IPS-11a (cell line): ENCODE data around the gene S1PR2.

Experiments used
- H3K4me3 ChIP-seq: one replicate; pipeline ENCODE4 v1.5.1; 2013; ENCODE audit warnings: low read depth, low read length, control low read depth

S1PR2 gene

DNA sequence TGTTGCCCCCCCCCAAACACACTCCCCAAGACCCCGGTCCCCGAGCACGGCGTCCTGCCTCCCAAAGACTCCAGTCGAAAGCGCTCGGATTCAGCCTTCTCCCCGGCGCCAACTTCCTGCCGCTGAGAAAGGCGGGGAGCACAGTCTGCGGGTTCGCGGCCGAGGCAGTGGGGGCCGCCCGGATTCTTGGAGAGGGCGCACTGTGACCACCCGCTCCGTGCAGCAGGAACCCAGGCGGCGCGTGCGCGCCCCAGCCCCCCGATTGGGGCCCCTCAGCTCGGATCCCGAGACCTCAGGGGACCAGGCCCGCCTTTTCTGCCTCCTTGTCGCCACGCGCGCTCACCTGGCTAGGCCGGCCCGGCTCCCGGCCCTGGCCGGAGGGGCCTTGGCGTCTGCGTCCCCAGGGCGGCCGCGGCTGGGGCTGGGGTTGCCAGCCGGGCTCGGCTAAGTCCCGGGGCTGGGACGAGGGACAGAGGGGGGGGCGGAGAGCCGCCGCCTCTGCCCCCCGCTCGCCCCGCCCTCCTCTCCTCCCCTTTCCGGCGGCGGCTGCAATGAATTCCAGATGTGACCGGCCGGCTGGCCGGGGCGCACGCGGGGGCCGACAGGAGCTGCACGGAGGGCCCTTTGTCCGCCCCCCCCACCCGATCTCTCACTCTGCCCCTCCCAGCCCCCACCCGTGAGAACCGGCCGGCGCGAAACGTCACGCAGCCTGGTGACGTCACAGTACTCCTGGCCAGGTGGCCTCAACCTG is at the start of gene S1PR2:
S1PR2 (minus strand) TSS at position 471 of the 751 bp plus-strand sequence. CDS start 6,426 bp downstream, outside the sequence.
- peak within 1 kb of the TSS; percentile 65 for H3K4me3 ChIP-seq

GRCh38 chr19:10279737-10280442 is 48.8 kb upstream of the S1PR2 start:
- H3K4me3 ChIP-seq = no peak overlapping the region

DNA sequence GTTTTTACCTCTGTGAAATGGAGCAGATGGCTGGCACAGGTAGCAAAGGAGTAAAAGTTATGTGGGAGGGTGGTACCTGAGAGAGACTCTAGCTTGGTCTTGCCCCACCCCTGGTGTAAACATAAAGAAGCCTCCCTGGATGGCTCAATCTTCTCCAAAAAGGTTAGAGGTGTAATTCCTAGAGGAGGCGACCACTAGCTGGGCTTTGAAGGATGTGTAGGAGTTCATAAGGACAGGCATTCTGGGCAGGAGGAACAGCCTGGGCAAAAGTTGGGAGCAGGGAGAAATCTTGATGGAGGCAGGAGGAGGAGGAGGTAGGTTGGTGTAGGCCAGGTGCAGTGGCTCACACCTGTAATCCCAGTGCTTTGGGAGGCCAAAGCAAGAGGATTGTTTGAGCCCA is 47.8 kb upstream of the S1PR2 start:
- no peak overlapping the region for H3K4me3 ChIP-seq

DNA sequence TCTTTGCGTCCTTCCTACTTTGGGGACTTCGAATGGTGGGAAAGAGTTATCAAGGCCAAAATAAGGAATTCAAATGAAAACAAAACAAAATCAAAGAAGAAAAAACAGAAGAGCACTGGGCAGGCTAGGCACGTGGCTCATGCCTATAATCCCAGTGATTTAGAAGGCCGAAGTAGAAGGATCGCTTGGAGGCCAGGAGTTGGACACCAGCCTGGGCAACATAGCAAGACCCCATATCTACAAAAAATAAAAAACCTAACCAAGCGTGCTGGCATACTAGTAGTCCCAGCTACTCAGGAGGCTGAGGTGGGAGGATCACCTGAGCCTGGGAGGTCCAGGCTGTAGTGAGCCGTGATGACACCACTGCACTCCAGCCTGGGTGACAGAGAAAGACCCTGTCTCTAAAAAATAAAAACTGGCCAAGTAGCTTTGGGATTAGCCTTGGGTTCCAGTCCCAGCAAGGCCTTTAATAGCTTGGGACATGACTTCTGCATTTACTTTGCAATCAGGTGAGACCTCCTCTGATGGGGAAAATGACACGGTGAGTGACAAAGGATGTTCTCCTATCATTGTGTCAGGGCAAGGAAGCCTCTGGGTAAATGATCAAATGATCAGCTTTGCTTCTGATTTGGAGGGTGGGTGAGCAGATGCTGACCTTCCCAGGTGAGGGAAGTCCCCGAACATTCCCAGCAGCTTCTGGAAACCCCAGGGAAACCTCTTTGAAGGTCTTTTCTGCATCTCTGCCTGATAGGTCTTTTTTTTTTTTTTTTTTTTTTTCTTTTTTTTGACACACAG is 46.9 kb upstream of the S1PR2 start:
- no peak overlapping the region for H3K4me3 ChIP-seq

- no peak overlapping the region for H3K4me3 ChIP-seq
Measured at GRCh38 chr19:10274589-10274988, 43.5 kb upstream of the S1PR2 start.

DNA sequence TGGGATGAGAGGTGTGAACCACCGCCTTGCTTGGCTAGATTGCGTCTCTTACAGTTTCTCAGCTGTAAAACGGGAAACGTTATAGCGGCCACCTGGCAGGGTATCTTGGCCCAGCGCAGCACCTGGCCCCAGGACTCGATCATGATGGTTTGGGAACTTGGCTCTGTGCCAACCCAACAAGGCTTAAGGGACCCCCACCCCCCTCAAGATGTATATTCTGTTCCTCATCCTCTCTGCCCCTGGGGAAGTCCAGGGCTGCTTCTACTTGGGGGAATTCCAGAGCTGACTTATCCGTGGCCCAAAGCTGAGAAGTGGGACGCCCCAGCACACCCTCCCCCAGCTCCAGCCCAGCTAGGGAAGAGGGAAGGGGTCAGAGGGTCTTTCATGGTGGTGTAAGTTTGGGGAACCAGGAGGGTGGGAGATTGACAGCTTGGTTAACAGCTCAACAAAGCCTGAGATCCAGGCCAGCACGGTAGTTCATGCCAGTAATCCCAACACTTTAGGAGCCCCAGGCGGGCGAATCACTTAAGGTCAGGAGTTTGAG is 40.5 kb upstream of the S1PR2 start:
- H3K4me3 ChIP-seq = no peak overlapping the region

DNA sequence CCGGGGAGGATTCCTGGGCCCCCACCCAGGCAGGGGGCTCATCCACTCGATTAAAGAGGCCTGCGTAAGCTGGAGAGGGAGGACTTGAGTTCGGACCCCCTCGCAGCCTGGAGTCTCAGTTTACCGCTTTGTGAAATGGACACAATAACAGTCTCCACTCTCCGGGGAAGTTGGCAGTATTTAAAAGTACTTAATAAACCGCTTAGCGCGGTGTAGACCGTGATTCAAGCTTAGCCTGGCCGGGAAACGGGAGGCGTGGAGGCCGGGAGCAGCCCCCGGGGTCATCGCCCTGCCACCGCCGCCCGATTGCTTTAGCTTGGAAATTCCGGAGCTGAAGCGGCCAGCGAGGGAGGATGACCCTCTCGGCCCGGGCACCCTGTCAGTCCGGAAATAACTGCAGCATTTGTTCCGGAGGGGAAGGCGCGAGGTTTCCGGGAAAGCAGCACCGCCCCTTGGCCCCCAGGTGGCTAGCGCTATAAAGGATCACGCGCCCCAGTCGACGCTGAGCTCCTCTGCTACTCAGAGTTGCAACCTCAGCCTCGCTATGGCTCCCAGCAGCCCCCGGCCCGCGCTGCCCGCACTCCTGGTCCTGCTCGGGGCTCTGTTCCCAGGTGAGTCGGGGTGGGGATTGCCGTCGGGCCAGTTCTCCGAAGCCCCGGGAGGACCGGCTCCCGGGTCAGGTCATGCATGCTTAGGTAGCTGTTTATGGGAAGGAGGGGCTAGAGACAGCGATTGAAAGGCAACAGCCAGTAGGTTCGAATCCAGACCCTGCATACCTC is 39.7 kb upstream of the S1PR2 start, which contains the start of gene ICAM1:
ICAM1 (plus strand) TSS at position 505 of the 779 bp plus-strand sequence; CDS start at position 545, 40 bp downstream.
- H3K4me3 ChIP-seq = peak within 1 kb of the TSS; percentile 13

DNA sequence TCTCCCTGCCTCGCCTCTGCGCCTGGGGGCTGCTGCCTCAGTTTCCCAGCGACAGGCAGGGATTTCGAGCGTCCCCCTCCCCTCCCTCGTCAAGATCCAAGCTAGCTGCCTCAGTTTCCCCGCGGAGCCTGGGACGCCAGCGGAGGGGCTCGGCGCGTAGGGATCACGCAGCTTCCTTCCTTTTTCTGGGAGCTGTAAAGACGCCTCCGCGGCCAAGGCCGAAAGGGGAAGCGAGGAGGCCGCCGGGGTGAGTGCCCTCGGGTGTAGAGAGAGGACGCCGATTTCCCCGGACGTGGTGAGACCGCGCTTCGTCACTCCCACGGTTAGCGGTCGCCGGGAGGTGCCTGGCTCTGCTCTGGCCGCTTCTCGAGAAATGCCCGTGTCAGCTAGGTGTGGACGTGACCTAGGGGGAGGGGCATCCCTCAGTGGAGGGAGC is 39.1 kb upstream of the S1PR2 start:
- H3K4me3 ChIP-seq = peak overlapping the region; percentile 13

- no peak overlapping the region for H3K4me3 ChIP-seq
Measured at GRCh38 chr19:10269333-10270179, 38.4 kb upstream of the S1PR2 start.

- no peak overlapping the region for H3K4me3 ChIP-seq
Measured at GRCh38 chr19:10268071-10268470, 36.9 kb upstream of the S1PR2 start.

DNA sequence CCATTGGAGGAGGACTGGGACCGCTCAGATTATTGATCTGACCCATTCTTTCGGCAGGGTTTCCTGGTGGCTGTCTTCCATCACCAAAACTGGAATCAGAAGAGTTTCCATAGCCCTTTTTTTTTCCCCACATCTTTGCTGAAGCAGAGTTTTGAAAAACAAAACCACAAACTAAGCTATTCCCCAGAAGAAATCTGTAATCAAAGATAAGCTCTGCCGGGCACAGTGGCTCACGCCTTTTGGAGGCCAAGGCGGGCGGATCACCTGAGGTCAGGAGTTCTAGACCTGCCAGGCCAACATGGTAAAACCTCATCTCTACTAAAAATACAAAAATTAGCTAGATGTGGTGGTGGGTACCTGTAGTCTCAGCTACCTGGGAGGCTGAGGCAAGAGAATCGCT is 35.6 kb upstream of the S1PR2 start:
- no peak overlapping the region for H3K4me3 ChIP-seq

DNA sequence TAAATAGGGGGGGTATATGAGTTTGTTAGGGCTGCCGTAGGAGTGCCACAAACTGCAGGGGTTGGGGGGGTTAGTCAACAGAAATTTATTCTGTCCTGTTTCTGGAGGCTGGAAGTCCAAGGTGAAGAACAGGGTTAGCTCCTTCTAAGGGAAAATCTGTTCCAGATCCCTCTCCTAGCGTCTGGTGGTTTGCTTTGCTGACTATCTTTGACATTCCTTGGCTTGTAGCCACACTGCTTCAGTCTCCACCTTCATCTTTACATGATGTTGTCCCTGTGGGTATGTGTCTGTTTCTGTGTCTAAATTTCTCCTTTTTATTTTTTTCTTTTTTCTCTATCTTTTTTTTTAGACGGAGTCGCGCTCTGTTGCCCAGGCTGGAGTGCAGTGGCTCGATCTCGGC is 31.6 kb upstream of the S1PR2 start:
- H3K4me3 ChIP-seq = no peak overlapping the region

GRCh38 chr19:10260141-10260584 is 29.0 kb upstream of the S1PR2 start:
- H3K4me3 ChIP-seq = no peak overlapping the region

DNA sequence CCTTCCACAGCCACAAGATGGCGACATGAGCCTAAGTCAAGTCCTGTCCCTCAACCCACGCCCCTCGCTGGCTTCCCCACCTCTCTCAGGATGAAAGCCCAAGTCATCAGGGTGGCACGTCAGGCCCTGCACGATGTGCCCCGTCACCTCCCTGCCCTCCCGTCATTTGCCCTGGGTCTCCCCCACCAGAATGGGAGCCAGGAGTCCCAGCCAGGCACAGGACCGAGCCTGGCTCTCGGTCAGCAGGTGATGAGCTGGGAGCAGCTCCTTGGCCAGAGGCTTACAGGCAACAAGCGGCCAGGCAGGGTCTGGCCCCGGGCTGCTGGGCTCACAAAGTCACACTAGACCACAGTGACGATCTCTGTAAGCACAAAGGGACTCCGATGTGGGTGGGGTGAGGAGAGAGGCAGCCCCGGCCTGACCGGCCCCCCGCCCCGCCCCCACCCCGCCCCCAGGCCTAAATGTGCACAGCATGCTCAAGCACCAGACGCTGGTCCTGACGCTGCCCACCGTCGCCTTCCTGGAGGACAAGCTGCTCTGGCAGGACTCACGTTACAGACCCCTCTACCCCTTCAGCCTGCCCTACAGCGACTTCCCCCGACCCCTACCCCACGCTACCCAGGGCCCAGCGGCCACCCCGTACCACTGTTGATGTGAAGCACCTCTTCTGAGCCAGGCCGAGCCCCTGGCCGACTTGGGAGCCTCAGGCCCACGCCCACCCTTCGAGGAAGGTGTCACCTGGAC is 28.2 kb upstream of the S1PR2 start:
- H3K4me3 ChIP-seq = no peak overlapping the region

GRCh38 chr19:10258080-10258710 is 27.1 kb upstream of the S1PR2 start:
- H3K4me3 ChIP-seq = no peak overlapping the region

- H3K4me3 ChIP-seq = no peak overlapping the region
Measured at GRCh38 chr19:10256970-10257615, 26.0 kb upstream of the S1PR2 start.

DNA sequence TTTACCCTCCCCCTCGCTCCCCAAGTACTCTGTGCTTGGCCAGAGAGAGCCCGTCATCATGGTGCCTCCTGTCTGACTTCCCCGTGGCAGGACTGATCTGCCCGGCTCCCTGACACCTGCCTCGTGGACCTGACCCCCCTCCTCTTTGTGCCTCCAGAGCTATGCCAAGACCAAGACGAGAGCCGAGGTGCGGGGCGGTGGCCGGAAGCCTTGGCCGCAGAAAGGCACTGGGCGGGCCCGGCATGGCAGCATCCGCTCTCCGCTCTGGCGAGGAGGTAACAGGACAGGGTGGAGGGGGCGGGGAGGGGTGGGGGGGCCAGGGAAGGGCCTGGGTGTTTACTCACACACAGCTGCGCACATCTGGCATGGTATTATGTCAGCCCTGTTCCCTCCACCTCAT is 25.4 kb upstream of the S1PR2 start:
- H3K4me3 ChIP-seq = no peak overlapping the region

GRCh38 chr19:10255358-10255757 is 24.2 kb upstream of the S1PR2 start:
- no peak overlapping the region for H3K4me3 ChIP-seq
